ENCODE data around the gene TENM3. TPM values are rescaled to one million over a fixed set of nuclear protein-coding genes. Genes with fewer than 3 reads are reported as not detected.

Gene TENM3
- total RNA-seq, 4 donors from 2014 or later: 0.69 to 8.2 (median 2.3) TPM

- WGBS, 2 donors: 89 to 91% methylated on average over 5 of the region's 5 CpGs
- no peak for DNase-seq (ENCODE audit: low spot score in 2 of 2)
- TF ChIP-seq CTCF (IDR thresholded peaks at IDR 0.05) (no peak), POLR2A (IDR thresholded peaks at IDR 0.05) (no peak)
- intact Hi-C loops (cut with DNase I; ENCODE audit: low total_unique reads): no loop called here
- no peak overlapping the region for H3K4me3 ChIP-seq (ENCODE audit: low read depth, poor library complexity, severe bottlenecking)
Observed at GRCh38 chr4:182421753-182422152, 178.6 kb downstream of the TENM3 start.

DNA sequence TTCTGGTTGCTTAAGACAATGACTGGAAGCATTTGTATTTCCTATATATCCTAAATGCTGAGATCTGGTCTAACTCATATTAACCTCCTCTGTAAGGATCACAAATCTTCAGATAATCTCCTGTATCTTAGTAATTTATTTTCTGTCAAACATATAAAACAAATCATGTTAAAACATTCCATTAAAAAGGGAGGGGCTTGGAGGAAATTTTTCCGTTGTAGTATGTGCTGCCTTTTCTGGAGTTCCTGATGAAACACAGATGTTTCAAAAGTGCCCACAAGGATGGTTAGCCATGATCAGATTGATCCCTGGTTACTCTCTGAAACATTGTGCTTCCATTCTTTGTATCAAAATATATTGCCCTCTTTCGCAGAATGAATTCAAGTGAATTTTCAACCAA is 182.1 kb downstream of the TENM3 start:
- no peak for DNase-seq (ENCODE audit: low spot score in 2 of 2)
- 69 to 72% methylated on average over 2 of the region's 2 CpGs for WGBS, 2 donors
- TF ChIP-seq CTCF (IDR thresholded peaks at IDR 0.05): no peak
- no peak for TF ChIP-seq POLR2A (IDR thresholded peaks at IDR 0.05)
- no peak overlapping the region for H3K4me3 ChIP-seq (ENCODE audit: low read depth, poor library complexity, severe bottlenecking)
- intact Hi-C loops (cut with DNase I; ENCODE audit: low total_unique reads): no loop called here

DNA sequence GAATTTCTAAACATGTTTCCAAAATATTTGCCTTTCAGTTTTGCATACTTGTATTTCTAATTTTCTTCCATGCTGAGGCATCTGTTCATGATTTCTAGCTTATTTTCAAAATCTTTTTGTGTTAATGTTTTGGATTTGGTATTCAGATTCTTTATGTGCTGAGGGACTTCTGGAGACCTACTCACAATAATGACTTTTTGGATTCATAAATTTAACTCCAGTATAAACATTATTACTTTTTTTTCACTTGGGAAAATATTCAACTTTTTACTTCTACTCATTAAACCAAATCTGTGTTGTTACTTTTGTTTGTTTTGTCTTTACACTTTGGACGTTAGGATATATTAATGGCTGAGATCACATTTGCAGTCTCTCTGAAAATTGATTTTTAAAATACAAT is 183.7 kb downstream of the TENM3 start:
- H3K4me3 ChIP-seq (ENCODE audit: low read depth, poor library complexity, severe bottlenecking): no peak overlapping the region
- intact Hi-C loops (cut with DNase I; ENCODE audit: low total_unique reads): no loop called here
- WGBS, 2 donors: 59 to 68% methylated on average over 1 of the region's 1 CpG
- DNase-seq (ENCODE audit: low spot score in 2 of 2): no peak
- TF ChIP-seq POLR2A (IDR thresholded peaks at IDR 0.05) (no peak), CTCF (IDR thresholded peaks at IDR 0.05) (no peak)

- H3K4me3 ChIP-seq (ENCODE audit: low read depth, poor library complexity, severe bottlenecking): no peak overlapping the region
Observed at GRCh38 chr4:182427554-182427953, 184.4 kb downstream of the TENM3 start.

DNA sequence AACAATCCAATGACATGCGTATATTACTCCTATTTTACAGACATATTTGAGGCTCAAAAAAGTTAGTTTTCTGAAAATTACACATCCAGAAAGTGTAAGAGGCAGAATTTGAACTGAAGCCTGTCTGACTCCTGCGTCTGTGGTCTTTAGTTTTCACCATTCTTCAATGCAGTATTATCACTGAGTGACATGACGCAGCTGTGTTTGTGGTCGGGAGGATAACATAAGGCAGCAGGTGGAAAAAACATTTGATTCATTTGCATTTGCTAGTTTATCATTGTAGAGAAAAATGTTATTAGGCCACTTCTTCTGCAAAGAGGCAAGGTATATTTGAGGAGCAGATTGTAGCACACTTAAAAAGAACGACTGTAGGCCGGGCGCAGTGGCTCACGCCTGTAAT is 186.7 kb downstream of the TENM3 start:
- WGBS, 2 donors: 84 to 94% methylated on average over 8 of the region's 8 CpGs
- TF ChIP-seq CTCF (IDR thresholded peaks at IDR 0.05): no peak
- no peak for TF ChIP-seq POLR2A (IDR thresholded peaks at IDR 0.05)
- intact Hi-C loops (cut with DNase I; ENCODE audit: low total_unique reads): no loop called here
- H3K4me3 ChIP-seq (ENCODE audit: low read depth, poor library complexity, severe bottlenecking): no peak overlapping the region
- DNase-seq (ENCODE audit: low spot score in 2 of 2): no peak

More at GRCh38 chr4:182427554-182427953, 184.4 kb downstream of the TENM3 start:
- DNase-seq (ENCODE audit: low spot score in 2 of 2): no peak
- WGBS, 2 donors: 72 to 84% methylated on average over 2 of the region's 2 CpGs
- TF ChIP-seq POLR2A (IDR thresholded peaks at IDR 0.05): no peak
- TF ChIP-seq CTCF (IDR thresholded peaks at IDR 0.05): no peak
- intact Hi-C loops (cut with DNase I; ENCODE audit: low total_unique reads): no loop called here

- 89 to 92% methylated on average over 1 of the region's 1 CpG for WGBS, 2 donors
- intact Hi-C loops (cut with DNase I; ENCODE audit: low total_unique reads): no loop called here
Observed at GRCh38 chr4:182432819-182433218, 189.6 kb downstream of the TENM3 start.

More at GRCh38 chr4:182432819-182433218, 189.6 kb downstream of the TENM3 start:
- no peak for DNase-seq (ENCODE audit: low spot score in 2 of 2)
- H3K4me3 ChIP-seq (ENCODE audit: low read depth, poor library complexity, severe bottlenecking): no peak overlapping the region
- TF ChIP-seq CTCF (IDR thresholded peaks at IDR 0.05): no peak
- no peak for TF ChIP-seq POLR2A (IDR thresholded peaks at IDR 0.05)

Data from lower leg skin (tissue), 4 donors.